ENCODE data around the gene PGM2. TPM values are rescaled to one million over a fixed set of nuclear protein-coding genes. Genes with fewer than 3 reads are reported as not detected.

Gene PGM2
- total and polyA plus RNA-seq, 2 experiments from 2014 or later: 11.2 to 17.9 TPM

GRCh38 chr4:37827802-37828321 is 1.4 kb downstream of the PGM2 start:
- Histone ChIP-seq H3K79me2 (ENCODE audit: insufficient read depth) (no peaks in the 10 kb centered on the region), H3K9ac (no peak overlapping the region), H3F3A (ENCODE audit: insufficient read depth) (no peaks in the 10 kb centered on the region), H3K4me1 (ENCODE audit: insufficient read depth) (0 out of 2 replicates have a peak, but pooled peaks cover 4% of the 10 kb centered on the region), H3K4me2 (ENCODE audit: unreplicated experiment) (peak overlapping the region; percentile 66), H3K9me3 (ENCODE audit: low read depth) (no peaks in the 10 kb centered on the region), H3K27ac (no peak overlapping the region), H3K4me3 (peak overlapping the region; percentile 86; the same call in 1 of the 2 replicates), H4K20me1 (ENCODE audit: insufficient read depth) (no peaks in the 10 kb centered on the region), H3K36me3 (ENCODE audit: low read depth) (no peaks in the 10 kb centered on the region), H3K27me3 (replicated peaks; ENCODE audit: insufficient read depth) (no peaks in the 10 kb centered on the region), H2AFZ (peak overlapping the region; percentile 95; the same call in 1 of the 2 replicates), H3K9me2 (ENCODE audit: insufficient read depth) (no peaks in the 10 kb centered on the region)
- TF ChIP-seq EZH2 (IDR thresholded peaks at IDR 0.05; ENCODE audit: insufficient read depth, poor library complexity, severe bottlenecking) (no peak), EZH2phosphoT487 (IDR thresholded peaks at IDR 0.05; ENCODE audit: insufficient read depth, low read depth) (no peak)
- DNase-seq: no peak
- WGBS, 2 experiments (ENCODE audit: low coverage in 1 of 2, low lambda C conversion rate in 2 of 2, missing lambda C conversion rate in 2 of 2): 71 to 95% methylated on average over 1 of the region's 1 CpG
- in situ Hi-C loops (cut with MboI): no loop called here

- Histone ChIP-seq H2AFZ (no peak overlapping the region), H3K36me3 (ENCODE audit: low read depth) (no peaks in the 10 kb centered on the region)
Observed at GRCh38 chr4:37828843-37829242, 2.4 kb downstream of the PGM2 start.

DNA sequence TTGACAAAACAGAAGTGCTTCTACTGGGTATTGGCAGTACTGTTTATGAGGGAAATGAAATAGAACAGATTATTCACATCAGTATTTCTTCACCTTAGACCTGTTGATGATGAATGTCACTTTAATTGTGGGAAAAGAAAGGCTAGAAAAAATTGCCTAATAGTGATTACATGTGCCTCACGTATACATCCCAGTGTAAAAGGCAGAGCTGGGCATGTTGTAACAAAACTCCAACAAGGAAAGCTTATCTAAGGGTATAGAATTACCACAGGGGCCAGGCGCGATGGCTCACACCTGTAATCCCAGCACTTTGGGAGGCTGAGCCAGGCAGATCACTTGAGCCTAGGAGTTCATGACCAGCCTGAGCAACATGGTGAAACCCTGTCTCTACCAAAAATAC is 4.2 kb downstream of the PGM2 start:
- H2AFZ ChIP-seq: no peak overlapping the region
- no peaks in the 10 kb centered on the region for H4K20me1 ChIP-seq (ENCODE audit: insufficient read depth)
- no peak overlapping the region for H3K27ac ChIP-seq
- in situ Hi-C loops (cut with MboI): no loop called here
- H3K4me2 ChIP-seq (ENCODE audit: unreplicated experiment): no peak overlapping the region
- TF ChIP-seq EZH2 (IDR thresholded peaks at IDR 0.05; ENCODE audit: insufficient read depth, poor library complexity, severe bottlenecking): no peak
- TF ChIP-seq EZH2phosphoT487 (IDR thresholded peaks at IDR 0.05; ENCODE audit: insufficient read depth, low read depth): no peak
- H3K4me1 ChIP-seq (ENCODE audit: insufficient read depth): no peaks in the 10 kb centered on the region
- no peak overlapping the region for H3K4me3 ChIP-seq
- H3K79me2 ChIP-seq (ENCODE audit: insufficient read depth): no peaks in the 10 kb centered on the region
- DNase-seq: no peak
- no peaks in the 10 kb centered on the region for H3K9me3 ChIP-seq (ENCODE audit: low read depth)
- no peaks in the 10 kb centered on the region for H3F3A ChIP-seq (ENCODE audit: insufficient read depth)
- 95 to 98% methylated on average over 3 of the region's 3 CpGs for WGBS, 2 experiments (ENCODE audit: low coverage in 1 of 2, low lambda C conversion rate in 2 of 2, missing lambda C conversion rate in 2 of 2)
- H3K27me3 ChIP-seq (replicated peaks; ENCODE audit: insufficient read depth): no peaks in the 10 kb centered on the region
- H3K9me2 ChIP-seq (ENCODE audit: insufficient read depth): no peaks in the 10 kb centered on the region
- no peaks in the 10 kb centered on the region for H3K36me3 ChIP-seq (ENCODE audit: low read depth)
- H3K9ac ChIP-seq: no peak overlapping the region

More at GRCh38 chr4:37828843-37829242, 2.4 kb downstream of the PGM2 start:
- Histone ChIP-seq H3K4me1 (ENCODE audit: insufficient read depth) (0 out of 2 replicates have a peak, but pooled peaks cover 4% of the 10 kb centered on the region), H3K9me2 (ENCODE audit: insufficient read depth) (no peaks in the 10 kb centered on the region), H4K20me1 (ENCODE audit: insufficient read depth) (no peaks in the 10 kb centered on the region), H3K4me3 (no peak overlapping the region), H3K27me3 (replicated peaks; ENCODE audit: insufficient read depth) (no peaks in the 10 kb centered on the region), H3F3A (ENCODE audit: insufficient read depth) (no peaks in the 10 kb centered on the region), H3K9me3 (ENCODE audit: low read depth) (no peaks in the 10 kb centered on the region), H3K79me2 (ENCODE audit: insufficient read depth) (no peaks in the 10 kb centered on the region), H3K27ac (no peak overlapping the region), H3K9ac (no peak overlapping the region), H3K4me2 (ENCODE audit: unreplicated experiment) (no peak overlapping the region)
- in situ Hi-C loops (cut with MboI): no loop called here
- TF ChIP-seq EZH2 (IDR thresholded peaks at IDR 0.05; ENCODE audit: insufficient read depth, poor library complexity, severe bottlenecking): no peak
- TF ChIP-seq EZH2phosphoT487 (IDR thresholded peaks at IDR 0.05; ENCODE audit: insufficient read depth, low read depth): no peak
- 97 to 99% methylated on average over 3 of the region's 3 CpGs for WGBS, 2 experiments (ENCODE audit: low coverage in 1 of 2, low lambda C conversion rate in 2 of 2, missing lambda C conversion rate in 2 of 2)
- DNase-seq: no peak

GRCh38 chr4:37835031-37835430 is 8.5 kb downstream of the PGM2 start:
- H3K9ac ChIP-seq: no peak overlapping the region

More at GRCh38 chr4:37835031-37835430, 8.5 kb downstream of the PGM2 start:
- Histone ChIP-seq H3K4me3 (no peak overlapping the region), H3K9me2 (ENCODE audit: insufficient read depth) (no peaks in the 10 kb centered on the region), H3K27me3 (replicated peaks; ENCODE audit: insufficient read depth) (no peaks in the 10 kb centered on the region), H3K27ac (no peak overlapping the region), H3K9me3 (ENCODE audit: low read depth) (no peaks in the 10 kb centered on the region), H3K36me3 (ENCODE audit: low read depth) (peaks cover 2% of the 10 kb centered on the region; the same call in 1 of the 2 replicates), H2AFZ (no peak overlapping the region), H3K4me2 (ENCODE audit: unreplicated experiment) (no peak overlapping the region), H4K20me1 (ENCODE audit: insufficient read depth) (no peaks in the 10 kb centered on the region), H3K4me1 (ENCODE audit: insufficient read depth) (no peaks in the 10 kb centered on the region), H3K79me2 (ENCODE audit: insufficient read depth) (no peaks in the 10 kb centered on the region), H3F3A (ENCODE audit: insufficient read depth) (no peaks in the 10 kb centered on the region)
- 94 to 98% methylated on average over 5 of the region's 5 CpGs for whole genome bisulfite sequencing, 2 experiments (ENCODE audit: low coverage in 1 of 2, low lambda C conversion rate in 2 of 2, missing lambda C conversion rate in 2 of 2)
- TF ChIP-seq EZH2 (IDR thresholded peaks at IDR 0.05; ENCODE audit: insufficient read depth, poor library complexity, severe bottlenecking) (no peak), EZH2phosphoT487 (IDR thresholded peaks at IDR 0.05; ENCODE audit: insufficient read depth, low read depth) (no peak)
- in situ Hi-C loops (cut with MboI): no loop called here
- no peak for DNase-seq
